Activated B cell treated with CpG ODN at 0.5 μM for 24 hours (primary cell): ENCODE results near the gene SEC61B. TPM values are rescaled to one million over a fixed set of nuclear protein-coding genes. Genes with fewer than 3 reads are reported as not detected.

ENCODE experiments used
- ATAC-seq: fragments of 200-7000 bp; cut with Tn5 transposase; one replicate; pipeline ENCODE4 v1.10.0; 2021; ENCODE audit warnings: low read depth, mild to moderate bottlenecking, moderate library complexity
- CTCF ChIA-PET: fragments of 350-600 bp; sonication (Branson Sonifier 250); formaldehyde crosslinking; loops from one replicate; lab custom pipeline; 2021; ENCODE audit warnings: antibody characterized with exemption; lab: Charles Lee
- POLR2A ChIA-PET: fragments of 350-600 bp; sonication (Branson Sonifier 250); formaldehyde crosslinking; loops from one replicate; lab custom pipeline; 2021; ENCODE audit warnings: antibody characterized with exemption; lab: Charles Lee
- DNase-seq: peaks from one replicate; pipeline ENCODE4 v3.0.0; 2022
- H3K27ac Mint-ChIP-seq: one replicate; pipeline ENCODE4 v1.8.0; 2020; ENCODE audit warnings: mixed read lengths
- H3K27me3 Mint-ChIP-seq: one replicate; pipeline ENCODE4 v1.8.0; 2021; ENCODE audit warnings: mixed read lengths
- H3K36me3 Mint-ChIP-seq: one replicate; pipeline ENCODE4 v1.8.0; 2021; ENCODE audit warnings: low read depth, mixed read lengths
- H3K4me1 Mint-ChIP-seq: one replicate; pipeline ENCODE4 v1.8.0; 2021; ENCODE audit warnings: mixed read lengths
- H3K4me3 Mint-ChIP-seq: one replicate; pipeline ENCODE4 v1.8.0; 2020; ENCODE audit warnings: mild to moderate bottlenecking, mixed read lengths
- H3K9me3 Mint-ChIP-seq: one replicate; pipeline ENCODE4 v1.8.0; 2020; ENCODE audit warnings: mixed read lengths
- intact Hi-C: fragments of 100-400 bp; cut with micrococcal nuclease; formaldehyde crosslinking; loops from one replicate; pipeline ENCODE4 v1.15.1; 2024
- total RNA-seq: library from RNA; stranded (reverse); gene quantifications from 2 replicates; pipeline ENCODE4 v1.2.3, GENCODE V29; 2022
- TF ChIP-seq, protein P1 (sequence below): fragments of 200-600 bp; IDR thresholded peaks from one replicate; pipeline ENCODE4 v1.8.0; 2022; ENCODE audit warnings: antibody characterized with exemption, mild to moderate bottlenecking

The SEC61B gene
- total RNA-seq, 1 donor from 2014 or later = 200 TPM

DNA sequence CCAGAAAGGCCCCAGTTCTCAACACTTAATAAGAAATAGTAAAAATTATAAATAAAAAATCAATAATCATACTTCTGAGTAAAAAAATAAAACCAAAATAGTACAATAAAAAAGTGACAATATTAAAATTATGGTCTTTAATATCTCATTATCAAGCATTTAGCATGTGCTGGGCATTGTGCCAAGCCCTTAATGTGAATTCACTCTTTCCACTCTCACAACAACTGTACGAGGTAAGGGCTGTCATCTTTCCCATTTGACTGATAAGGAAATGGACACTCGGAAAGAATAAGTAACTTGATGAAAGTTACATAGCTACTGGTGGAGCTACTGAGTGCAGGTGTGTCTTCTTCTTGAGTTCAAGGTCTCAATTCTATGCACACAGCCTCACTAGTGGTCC is 43.6 kb downstream of the SEC61B start:
- H3K27me3 Mint-ChIP-seq = no peaks in the 10 kb centered on the region
- POLR2A ChIA-PET = interaction anchor here (0.7 to 2.6 kb wide), 16 partner anchors 9 to 560 kb away, joined by 3 to 21 read pairs (median 4); partner anchors contain the start of genes ALG2, NR4A3 and SEC61B
- intact Hi-C loops = loop anchor here (1.0 to 10.0 kb wide), 13 partner anchors 29 to 1057 kb away; no protein-coding TSS in a partner anchor
- H3K4me1 Mint-ChIP-seq = peaks cover 49% of the 10 kb centered on the region
- CTCF ChIA-PET = interaction anchor here (0.6 to 3.0 kb wide), 24 partner anchors 9 to 949 kb away, joined by 3 to 73 read pairs (median 4); partner anchors contain the start of genes ALG2 and SEC61B
- no peak for DNase-seq
- no peaks in the 10 kb centered on the region for H3K36me3 Mint-ChIP-seq
- no peaks in the 10 kb centered on the region for H3K9me3 Mint-ChIP-seq
- H3K4me3 Mint-ChIP-seq = no peak overlapping the region
- TF ChIP-seq, protein P1, sequence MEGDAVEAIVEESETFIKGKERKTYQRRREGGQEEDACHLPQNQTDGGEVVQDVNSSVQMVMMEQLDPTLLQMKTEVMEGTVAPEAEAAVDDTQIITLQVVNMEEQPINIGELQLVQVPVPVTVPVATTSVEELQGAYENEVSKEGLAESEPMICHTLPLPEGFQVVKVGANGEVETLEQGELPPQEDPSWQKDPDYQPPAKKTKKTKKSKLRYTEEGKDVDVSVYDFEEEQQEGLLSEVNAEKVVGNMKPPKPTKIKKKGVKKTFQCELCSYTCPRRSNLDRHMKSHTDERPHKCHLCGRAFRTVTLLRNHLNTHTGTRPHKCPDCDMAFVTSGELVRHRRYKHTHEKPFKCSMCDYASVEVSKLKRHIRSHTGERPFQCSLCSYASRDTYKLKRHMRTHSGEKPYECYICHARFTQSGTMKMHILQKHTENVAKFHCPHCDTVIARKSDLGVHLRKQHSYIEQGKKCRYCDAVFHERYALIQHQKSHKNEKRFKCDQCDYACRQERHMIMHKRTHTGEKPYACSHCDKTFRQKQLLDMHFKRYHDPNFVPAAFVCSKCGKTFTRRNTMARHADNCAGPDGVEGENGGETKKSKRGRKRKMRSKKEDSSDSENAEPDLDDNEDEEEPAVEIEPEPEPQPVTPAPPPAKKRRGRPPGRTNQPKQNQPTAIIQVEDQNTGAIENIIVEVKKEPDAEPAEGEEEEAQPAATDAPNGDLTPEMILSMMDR = no peak
- ATAC-seq = no peak
- peak overlapping the region; percentile 85 for H3K27ac Mint-ChIP-seq

DNA sequence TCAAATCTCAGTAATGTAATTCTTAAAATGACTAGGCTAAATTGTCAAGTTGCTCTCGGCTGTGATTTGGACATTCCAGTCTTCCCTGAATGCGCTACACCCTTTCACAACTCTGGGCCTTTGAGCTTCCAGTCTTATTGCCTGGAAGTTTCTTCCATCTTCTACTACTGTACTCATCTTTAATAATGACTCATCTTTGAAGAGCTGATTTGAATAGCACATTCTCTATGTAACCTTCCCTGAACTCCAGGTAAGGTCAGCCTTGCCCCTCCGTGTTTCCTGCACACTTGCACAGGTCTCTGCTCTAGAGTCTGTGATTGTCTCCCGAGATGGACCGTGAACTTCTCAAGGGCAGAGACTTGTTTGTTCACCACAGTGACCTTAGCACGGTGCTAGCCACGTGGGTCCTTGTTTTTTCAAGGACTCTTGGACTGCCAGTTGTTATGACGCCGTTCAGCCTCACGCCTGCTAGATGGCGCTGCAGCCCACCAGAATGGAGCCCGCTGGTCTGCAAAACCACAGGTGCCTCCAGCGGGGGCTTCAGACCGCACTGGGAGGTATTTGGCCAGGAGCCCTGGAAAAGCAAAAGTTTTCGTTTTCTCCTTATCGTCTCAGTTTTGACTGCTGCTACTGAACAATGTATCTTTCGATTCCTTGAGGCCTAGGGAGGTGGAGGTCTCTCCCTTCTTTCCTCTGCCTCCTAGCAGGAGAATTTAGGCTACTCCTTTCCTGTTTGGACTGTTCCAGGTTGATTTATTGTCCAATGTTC is 44.4 kb downstream of the SEC61B start:
- Mint-ChIP-seq H3K9me3 (no peaks in the 10 kb centered on the region), H3K27ac (peak overlapping the region; percentile 85), H3K4me3 (peak overlapping the region; percentile 67), H3K36me3 (no peaks in the 10 kb centered on the region), H3K27me3 (no peaks in the 10 kb centered on the region), H3K4me1 (peaks cover 49% of the 10 kb centered on the region)
- ATAC-seq = peak; percentile 74
- DNase-seq = peak; percentile 71
- intact Hi-C loops = loop anchor here (1.0 to 10.0 kb wide), 13 partner anchors 30 to 1056 kb away; no protein-coding TSS in a partner anchor
- TF ChIP-seq, protein P1 = no peak
- POLR2A ChIA-PET = interaction anchor here (0.7 to 2.6 kb wide), 13 partner anchors 10 to 559 kb away, joined by 3 to 21 read pairs (median 5); partner anchors contain the start of genes ALG2, NR4A3 and SEC61B
- CTCF ChIA-PET = interaction anchor here (0.6 to 3.0 kb wide), 22 partner anchors 10 to 948 kb away, joined by 3 to 73 read pairs (median 4); partner anchors contain the start of genes ALG2 and SEC61B

DNA sequence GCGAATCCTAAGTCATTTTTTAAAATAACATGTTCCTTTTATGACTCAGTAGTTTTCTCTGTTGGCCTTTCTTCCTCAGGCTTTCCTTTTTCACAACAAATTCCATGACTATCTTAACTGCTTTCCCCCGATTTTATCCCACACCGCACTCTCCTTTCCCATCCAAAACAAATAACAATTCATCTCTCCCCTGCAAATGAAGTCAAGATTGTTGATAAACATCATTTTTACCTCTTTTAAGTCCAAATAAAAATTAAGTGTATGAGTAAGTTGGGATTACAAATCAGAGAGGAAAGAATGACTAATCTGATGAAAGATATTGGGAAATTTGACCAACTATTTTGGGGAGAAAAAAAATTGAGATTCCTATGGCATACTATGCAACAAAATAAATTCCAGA is 47.3 kb downstream of the SEC61B start:
- POLR2A ChIA-PET = no interaction called here

DNA sequence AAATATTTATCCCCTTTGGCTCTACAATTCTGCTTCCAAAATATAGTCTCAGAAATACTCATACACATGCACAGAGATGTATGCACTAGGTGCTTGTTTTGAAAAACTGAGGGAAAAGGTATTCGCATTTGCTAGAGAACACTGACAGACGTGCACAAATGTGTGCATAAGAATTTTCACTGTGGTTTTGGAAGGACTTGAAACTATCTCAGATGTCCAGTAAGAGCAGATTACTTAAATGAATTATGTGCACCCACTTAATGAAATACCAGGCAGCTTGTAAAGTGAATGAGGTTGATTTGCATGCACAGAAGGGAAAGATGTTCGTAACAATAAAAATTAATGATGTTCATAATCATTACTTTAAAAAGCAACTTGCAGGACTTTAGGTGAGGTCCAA is 48.4 kb downstream of the SEC61B start:
- intact Hi-C loops = no loop called here
- H3K27me3 Mint-ChIP-seq = no peaks in the 10 kb centered on the region
- peaks cover 15% of the 10 kb centered on the region for H3K4me1 Mint-ChIP-seq

More for the DNA sequence above, 47.3 kb downstream of the SEC61B start:
- H3K4me1 Mint-ChIP-seq = peaks cover 24% of the 10 kb centered on the region
- H3K27me3 Mint-ChIP-seq = no peaks in the 10 kb centered on the region
- DNase-seq (no peak), ATAC-seq (no peak)
- no peaks in the 10 kb centered on the region for H3K9me3 Mint-ChIP-seq
- H3K4me3 Mint-ChIP-seq = no peak overlapping the region
- CTCF ChIA-PET = interaction anchor here (1.5 to 1.8 kb wide), 2 partner anchors 85 to 555 kb away, joined by 4 to 5 read pairs; no protein-coding TSS in a partner anchor
- intact Hi-C loops = loop anchor here (5.0 to 10.0 kb wide), 2 partner anchors 163 to 245 kb away; no protein-coding TSS in a partner anchor
- no peaks in the 10 kb centered on the region for H3K36me3 Mint-ChIP-seq
- no peak overlapping the region for H3K27ac Mint-ChIP-seq
- TF ChIP-seq, protein P1 = no peak

More for the DNA sequence above, 48.4 kb downstream of the SEC61B start:
- Mint-ChIP-seq H3K27ac (no peak overlapping the region), H3K36me3 (no peaks in the 10 kb centered on the region), H3K9me3 (no peaks in the 10 kb centered on the region), H3K4me3 (no peak overlapping the region)
- ATAC-seq (no peak), DNase-seq (no peak)
- TF ChIP-seq, protein P1 = no peak
- ChIA-PET CTCF (interaction anchor here (1.6 kb wide), 1 partner anchor 40 kb away, joined by 4 read pairs; no protein-coding TSS in a partner anchor), POLR2A (no interaction called here)
